GM19452 (cell line): ENCODE data around the gene STXBP4.

Experiments used
- ATAC-seq: cut with Tn5 transposase; IDR thresholded peaks from one replicate; pipeline ENCODE4 v1.9.1; 2021; ENCODE audit not compliant: unreplicated experiment

STXBP4 gene, protein sequence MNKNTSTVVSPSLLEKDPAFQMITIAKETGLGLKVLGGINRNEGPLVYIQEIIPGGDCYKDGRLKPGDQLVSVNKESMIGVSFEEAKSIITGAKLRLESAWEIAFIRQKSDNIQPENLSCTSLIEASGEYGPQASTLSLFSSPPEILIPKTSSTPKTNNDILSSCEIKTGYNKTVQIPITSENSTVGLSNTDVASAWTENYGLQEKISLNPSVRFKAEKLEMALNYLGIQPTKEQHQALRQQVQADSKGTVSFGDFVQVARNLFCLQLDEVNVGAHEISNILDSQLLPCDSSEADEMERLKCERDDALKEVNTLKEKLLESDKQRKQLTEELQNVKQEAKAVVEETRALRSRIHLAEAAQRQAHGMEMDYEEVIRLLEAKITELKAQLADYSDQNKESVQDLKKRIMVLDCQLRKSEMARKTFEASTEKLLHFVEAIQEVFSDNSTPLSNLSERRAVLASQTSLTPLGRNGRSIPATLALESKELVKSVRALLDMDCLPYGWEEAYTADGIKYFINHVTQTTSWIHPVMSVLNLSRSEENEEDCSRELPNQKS

DNA sequence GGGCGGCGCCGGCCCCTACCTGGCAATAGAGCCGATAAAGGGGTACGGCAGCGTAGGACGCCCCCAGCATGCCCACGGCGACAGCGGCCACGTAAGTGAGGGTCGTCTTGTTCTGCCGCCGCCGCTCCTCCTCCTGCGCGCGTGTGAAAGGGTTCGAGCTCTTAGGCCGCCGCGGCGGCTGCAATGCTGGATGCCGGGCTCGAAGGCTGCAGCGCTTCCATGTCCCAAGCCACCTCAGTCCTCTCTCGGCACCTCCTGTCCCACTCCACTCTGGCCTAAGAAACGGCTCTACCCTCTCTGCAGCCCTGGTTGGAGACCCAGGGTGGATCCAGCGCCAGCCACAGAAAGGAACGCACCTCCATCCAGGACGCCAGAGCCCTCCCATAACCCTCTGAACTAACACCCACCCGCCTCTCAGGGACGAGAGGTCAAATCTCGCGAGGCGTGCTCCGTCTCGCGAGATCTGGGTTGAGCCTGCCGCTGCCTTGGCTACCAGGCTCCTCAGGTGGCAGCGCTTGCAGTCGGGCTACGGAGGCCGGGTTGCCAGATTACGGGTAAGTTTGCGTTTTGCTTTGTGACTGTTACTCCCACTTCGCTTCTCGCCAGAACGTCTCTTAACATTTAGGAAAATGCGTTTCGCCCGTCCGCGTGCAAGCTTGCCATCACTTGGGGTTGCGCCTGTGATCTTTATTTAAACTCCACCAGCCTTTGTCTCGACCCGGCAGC, at the start of gene STXBP4, which contains the start of gene COX11:
Gene STXBP4, plus strand, starts transcription at position 504 of the 726 bp plus-strand sequence. CDS start 17,455 bp downstream, outside the sequence.
Gene COX11, minus strand, starts transcription at position 393 of the 726 bp plus-strand sequence. Its CDS starts 8 bp downstream, at position 385.
- ATAC-seq, result peak; percentile 89

DNA sequence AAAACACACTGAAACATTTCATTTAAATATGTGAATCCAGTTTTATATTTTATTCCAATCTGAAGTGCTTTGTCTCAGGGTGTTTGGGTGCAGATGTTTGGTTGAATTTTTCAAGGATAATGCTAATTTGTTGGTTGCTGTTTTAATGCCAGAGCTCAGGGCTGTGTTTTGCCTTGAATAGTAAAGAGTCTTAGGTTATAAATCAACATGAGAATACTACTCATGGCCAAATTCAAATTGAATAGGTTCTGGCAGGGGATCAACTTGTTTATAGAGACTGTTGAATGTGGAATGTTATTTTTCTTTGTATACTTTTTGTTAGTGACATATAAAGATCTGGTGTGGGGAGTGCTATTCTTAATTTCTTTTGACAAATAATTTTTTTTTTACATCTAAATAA, 49.1 kb upstream of the STXBP4 start:
- ATAC-seq, result no peak

DNA sequence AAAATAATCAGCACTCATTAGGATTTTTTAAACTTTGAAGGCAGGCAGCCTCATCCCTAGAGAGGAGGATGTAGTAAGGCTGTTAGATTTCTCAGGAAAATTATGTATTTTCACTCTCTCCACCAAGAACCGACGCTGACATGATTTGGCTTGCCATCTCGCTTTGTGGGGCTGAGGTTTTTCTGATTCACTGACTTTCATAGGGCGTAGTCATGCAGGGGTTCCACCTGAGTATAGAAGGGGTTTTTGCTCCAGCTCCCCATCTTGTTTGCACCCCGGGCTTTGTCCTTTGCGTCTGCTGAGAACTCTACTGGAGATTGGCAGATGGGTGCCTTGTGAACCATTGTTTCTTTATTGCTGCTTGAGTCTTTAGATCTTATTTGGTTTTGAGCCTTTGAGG, 47.7 kb upstream of the STXBP4 start:
- no peak for ATAC-seq

DNA sequence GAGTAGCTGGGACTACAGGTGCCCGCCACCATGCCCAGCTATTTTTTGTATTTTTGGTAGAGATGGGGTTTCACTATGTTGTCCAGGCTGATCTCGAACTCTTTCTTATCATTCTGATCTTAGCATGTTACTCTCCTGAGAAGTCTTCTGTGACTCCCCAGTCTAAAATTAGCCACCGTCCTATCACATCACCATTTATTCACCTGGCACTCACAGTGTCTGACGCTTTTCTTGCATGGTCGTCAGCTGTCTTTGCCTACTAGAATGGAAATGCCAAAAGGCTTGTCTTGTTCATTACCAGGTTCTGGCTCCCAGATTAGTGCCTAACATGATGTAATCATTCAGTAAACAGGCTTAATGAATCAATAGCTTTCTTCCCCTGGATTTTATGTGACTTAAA, 44.2 kb upstream of the STXBP4 start:
- ATAC-seq, result no peak

DNA sequence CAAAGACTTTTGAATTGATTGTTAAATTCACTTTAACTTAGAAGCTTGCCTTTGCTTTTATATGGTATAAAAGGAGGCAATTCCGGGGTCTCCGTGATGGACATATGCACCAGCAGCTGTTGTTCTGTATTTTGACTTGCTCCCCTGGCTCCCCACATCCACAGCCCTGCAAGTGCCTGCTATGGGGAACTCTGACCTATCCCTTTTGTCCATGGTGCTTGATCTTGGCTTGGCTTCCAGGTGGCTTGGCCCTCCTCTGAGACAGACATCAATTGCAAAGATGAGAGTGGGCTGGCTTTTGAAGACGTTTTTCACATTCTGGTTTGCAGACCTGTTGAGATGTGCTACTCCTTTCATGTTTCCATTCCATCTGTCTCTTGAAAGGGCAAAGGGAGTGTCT, 41.0 kb upstream of the STXBP4 start:
- no peak for ATAC-seq

DNA sequence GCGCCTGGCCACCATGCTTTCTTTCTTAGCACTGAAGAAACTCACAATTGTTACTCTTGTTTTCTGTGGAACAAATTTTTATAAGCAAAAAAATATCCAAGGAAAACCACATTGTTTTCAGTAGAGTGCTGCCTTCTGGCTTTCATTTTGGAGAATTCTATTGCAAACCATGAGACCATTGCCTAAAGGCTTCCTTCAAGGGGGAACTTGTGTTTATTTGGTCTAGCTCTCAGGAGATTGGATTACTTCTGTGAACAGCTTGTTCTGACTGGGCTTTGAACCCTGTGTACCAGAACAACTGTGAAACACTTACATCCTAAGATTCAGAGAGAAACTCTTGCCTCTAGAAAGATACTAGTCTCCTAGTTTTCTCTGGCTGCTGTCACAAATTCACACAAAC, 35.9 kb upstream of the STXBP4 start:
- ATAC-seq, result no peak

DNA sequence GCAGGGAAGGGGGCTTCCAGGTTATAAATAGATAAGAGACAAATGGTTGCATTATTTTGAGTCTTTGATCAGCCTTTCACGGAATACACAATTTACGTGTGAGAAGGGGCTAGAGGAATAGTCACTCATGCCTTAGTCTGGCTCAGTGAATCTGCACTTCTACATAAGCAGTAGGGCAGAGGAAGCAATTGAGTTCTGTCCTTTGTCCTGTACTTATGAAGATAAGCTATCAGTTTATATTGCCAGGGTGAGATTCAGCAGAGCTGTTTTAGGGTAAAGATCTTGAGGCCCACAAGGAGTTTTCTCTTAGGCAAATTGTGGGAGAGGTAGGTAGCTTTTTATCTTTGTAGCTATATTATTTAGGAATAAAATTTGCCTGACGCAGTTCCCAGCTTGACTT, 34.6 kb upstream of the STXBP4 start:
- no peak for ATAC-seq

DNA sequence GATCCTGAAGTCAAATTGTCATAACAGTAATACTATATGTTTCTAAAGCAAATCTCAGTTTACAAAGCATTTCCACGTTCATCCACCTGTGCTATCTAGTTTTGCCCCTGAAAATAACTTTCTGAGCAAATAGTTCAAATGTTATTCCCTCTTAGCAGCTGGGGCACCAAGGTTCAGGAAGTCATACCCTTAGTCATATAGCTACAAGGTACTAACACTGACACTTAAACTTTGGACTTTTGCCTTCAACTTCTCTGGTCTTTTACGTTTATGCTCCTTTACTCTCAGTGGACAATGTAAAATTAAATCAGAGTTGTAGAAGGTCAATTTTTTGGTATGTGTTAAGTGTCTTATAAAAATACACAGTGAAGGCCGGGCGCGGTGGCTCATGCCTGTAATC, 33.1 kb upstream of the STXBP4 start:
- ATAC-seq, result no peak

DNA sequence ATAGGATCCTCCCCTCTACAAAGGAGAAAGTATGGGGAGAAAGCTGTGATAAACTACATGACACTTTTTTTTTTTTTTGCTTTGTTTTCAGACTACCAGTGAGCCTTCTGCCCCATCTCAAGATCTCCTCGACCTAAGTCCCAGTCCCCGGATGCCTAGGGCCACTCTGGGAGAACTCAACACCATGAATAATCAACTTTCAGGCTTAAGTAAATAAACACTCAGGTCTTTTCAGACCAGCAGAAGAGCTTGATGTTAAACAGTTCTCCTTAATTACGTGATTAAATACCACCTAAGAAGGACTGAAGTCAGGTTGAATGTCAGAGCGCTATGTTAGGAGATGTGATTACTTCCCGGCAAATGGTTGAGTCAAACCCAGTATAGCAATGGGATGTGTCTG, 31.5 kb upstream of the STXBP4 start:
- ATAC-seq, result no peak

DNA sequence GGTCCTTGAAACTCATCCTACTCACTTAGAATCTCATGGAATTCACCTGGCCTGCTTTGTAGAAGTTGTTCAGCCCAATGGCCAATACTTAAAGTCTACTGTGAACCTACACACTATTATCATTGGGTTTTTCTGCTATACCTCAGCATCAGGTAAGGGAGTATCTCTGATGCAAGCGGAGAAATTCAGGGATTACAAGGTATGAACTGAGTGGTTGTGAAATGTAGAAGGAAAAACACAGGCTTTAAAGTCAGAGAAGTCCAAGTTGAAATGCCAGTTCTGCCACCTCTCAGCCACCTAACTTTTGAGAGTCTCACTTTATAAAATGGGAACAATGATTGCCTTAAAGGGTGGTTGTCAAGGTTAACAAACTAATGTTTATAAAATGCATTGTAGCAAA, 31.1 kb upstream of the STXBP4 start:
- no peak for ATAC-seq

DNA sequence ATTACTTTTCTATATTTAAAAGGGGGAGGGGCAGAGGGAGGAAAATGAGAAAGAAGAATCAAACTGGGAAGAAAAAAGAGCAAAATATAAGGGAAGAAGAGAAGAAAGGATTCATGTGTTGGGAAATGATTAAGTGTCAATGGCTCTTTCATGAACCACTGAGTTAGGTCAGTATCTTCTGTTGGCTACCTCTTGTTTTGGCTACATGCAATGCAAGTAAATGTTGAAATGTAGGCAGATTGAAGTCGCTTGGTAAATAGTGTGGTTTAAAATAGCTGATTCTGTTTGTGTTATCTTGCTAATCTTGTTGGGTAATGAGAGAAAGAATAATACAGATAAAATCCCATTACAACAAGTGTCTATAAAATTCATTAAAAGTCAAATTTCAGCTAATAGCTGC, 27.3 kb upstream of the STXBP4 start:
- ATAC-seq, result no peak

DNA sequence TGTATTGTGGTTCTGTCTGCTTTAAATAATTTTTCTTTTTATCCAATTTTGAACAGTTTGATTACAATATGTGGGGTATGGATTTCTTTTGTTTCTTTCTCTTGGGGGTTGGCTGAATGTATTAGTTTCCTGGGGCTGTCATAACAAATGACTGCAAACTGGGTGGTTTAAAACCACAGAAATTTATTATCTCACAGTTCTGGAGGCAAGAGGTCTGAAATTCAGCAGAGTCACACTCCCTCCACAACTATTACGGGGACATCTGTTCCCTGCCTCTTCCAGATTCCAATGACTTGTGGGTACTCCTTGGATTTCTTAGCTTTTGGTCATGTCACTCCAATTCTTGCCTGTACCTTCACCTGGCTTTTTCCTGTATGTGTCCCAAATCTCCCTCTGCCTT, 23.8 kb upstream of the STXBP4 start:
- ATAC-seq, result no peak

DNA sequence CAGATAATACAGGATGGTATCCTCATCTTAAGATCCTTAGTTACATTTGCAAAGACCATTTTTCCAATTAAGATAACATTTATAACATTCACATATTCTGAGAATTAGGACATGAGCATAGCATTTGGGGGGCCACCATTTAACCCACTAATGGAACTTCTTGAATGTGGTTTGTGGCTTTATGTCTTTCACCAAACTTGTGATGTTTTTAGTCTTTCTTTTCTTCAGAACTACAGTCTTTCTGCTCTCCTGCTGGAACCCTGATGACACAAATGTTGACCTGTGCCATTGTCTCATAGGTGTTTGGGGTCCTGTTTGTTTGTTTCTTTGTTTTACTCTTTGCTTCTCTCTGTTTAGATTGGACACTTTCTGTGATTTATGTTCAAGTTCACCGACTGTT, 23.3 kb upstream of the STXBP4 start:
- ATAC-seq, result no peak

DNA sequence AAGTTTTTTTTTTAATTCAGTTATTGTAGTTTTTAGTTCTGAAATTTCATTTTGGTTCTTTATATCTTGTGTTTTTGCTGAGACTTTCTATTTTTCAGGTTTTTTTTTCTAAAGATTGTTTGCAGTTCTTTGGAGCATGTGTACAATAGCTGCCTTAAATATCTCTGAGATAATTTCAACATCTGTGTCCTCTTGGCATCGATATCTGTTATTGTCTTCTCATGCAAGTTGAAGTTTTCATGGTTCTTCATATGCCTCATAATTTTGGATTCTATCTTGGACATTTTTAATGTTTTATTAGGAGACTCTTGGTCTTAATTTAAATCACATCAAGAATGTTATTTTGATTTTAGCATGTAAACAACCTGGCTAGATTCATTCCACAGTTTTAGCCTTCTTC, 22.9 kb upstream of the STXBP4 start:
- no peak for ATAC-seq

DNA sequence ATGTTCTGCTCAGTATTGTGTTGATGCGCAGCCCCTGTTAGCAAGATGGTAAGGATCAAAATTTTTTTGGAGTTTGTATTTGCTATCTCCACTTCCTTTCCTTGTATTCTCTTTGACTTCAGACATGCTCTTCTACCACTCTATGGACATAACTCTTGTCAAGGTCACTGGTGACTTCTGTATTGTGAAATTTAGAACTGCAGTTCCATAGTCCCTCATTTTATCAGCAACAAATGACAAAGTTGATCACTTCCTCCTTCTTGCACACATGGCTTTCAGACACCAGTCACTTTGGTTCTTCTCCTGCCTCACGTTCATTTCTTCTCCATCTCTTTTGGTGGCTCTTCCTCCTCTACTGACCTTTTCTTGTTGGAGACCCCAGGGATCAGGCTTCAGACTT, 21.2 kb upstream of the STXBP4 start:
- ATAC-seq, result no peak

DNA sequence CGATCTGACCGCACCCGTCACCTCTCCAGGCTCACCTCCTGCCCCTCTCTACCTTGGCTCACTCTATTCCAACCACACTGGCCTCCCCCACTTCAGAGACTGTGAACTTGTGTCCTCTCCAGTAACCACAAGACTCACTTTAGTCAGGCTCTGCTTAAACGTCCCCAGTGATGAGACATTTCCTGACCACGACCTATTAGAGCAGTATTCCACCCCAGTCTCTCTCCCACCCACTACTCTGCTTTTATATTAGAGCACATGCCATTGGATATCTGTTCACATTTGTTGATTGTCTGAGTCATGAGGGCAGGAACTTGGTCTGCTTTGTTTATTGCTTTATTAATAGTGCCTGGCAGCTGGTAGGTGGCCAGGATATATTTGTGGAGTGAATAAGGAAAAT, 20.2 kb upstream of the STXBP4 start:
- ATAC-seq, result no peak

DNA sequence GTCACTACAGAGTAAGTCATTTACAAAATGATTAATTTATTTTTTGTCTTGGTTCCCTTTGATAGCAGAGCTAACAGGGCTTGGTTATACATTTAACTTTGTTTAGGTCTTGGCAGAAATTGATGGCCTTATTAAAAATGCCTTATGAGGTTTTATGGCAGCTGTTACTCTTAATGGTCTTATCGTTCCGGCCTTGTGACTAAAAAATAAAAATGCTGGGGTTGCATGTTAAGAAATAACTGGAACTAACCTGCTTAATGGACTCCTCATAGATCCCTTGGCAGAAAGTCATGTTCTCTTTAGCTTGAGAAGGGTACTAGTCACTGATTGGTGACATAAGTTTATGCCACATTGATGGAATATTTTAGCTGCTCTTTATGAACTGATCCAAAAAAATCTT, 18.4 kb upstream of the STXBP4 start:
- ATAC-seq, result no peak

DNA sequence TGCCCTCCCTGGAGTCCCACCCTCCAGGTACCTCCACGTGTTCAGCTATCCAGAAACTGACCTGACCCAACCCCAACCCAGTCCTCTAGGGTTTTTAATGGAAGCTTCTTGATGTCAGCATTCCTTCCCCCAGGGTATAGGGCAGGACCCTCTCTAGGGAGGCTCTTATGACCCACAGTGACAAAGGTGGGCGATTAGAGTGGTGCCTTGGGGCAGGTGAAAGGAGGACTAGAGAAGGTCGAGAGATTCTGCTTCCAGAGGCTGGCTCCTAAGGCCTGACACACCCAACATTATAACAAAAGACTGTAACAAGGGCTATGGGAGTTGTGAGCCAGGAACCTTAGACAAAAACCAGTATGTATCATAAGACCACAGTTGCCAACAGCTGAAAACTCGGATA, 17.3 kb upstream of the STXBP4 start:
- no peak for ATAC-seq

DNA sequence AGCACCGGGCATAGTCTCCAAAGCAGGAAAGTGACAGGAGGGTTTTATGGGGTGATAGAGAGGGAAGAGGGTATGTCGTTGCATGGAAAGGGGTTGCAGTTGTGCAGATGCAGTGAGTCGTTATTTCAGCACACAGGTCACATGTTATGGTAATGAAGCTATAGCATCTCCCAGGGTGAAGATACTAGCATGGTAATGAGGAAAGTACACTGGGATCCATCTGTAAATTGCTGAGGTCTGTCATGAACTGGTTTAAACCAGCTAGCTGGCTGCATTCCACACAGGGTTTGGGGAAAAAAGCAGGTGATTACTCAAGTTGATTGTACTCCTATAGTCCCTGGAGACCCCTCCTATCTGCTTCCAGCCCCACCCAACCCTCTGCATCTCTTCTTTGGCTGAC, 11.8 kb upstream of the STXBP4 start:
- ATAC-seq, result no peak

DNA sequence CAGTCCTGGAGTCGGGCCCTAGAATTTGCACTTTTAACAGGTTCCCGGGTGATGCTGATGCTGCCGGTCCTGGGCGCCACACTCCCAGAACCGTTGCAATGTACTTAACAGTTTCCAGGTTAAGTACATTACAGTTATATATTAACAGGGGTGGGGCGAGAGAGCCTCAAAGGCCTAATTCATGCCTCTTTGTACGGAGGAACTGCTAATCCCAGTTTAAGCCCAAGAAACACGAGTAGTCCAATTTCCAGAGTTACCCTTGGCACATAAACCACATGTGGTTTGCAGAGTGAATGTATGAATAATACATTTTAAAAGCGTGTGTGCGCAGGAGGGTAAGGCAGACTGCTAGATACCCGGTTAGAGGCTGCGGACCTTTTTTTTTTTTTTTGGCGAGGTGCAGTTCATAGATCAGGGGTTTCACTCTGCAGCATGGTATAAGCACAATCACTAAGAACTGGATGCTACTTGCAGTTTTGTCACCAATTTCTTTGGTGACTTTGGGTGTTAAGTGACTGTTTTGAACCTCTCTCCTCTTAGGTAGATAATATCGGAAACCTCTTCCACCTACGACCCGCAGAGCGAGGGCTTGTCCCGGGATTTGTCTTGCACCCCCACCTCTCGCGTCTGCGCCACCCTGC, 824 bp upstream of the STXBP4 start:
- ATAC-seq, result peak; percentile 22

DNA sequence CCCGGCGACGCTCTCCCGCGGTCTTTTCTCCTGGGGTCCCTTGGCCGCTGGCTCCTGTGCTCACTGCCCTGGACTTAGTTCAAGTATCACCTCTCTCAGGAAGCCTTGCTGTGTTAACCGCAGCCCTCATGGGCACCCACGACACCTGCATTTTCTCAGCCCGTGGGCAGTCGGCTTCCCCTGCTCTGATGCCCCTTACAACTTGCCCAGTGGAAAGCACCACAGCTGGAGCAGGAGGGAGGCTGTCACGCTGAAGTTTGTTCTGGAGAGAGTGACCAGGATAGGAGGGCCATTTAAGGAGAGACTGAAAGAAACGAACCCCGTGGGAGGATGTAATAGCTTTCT, 395 bp downstream of the STXBP4 start:
- peak; percentile 34 for ATAC-seq
